ENCODE measurements around the gene SKI.

SKI gene

DNA sequence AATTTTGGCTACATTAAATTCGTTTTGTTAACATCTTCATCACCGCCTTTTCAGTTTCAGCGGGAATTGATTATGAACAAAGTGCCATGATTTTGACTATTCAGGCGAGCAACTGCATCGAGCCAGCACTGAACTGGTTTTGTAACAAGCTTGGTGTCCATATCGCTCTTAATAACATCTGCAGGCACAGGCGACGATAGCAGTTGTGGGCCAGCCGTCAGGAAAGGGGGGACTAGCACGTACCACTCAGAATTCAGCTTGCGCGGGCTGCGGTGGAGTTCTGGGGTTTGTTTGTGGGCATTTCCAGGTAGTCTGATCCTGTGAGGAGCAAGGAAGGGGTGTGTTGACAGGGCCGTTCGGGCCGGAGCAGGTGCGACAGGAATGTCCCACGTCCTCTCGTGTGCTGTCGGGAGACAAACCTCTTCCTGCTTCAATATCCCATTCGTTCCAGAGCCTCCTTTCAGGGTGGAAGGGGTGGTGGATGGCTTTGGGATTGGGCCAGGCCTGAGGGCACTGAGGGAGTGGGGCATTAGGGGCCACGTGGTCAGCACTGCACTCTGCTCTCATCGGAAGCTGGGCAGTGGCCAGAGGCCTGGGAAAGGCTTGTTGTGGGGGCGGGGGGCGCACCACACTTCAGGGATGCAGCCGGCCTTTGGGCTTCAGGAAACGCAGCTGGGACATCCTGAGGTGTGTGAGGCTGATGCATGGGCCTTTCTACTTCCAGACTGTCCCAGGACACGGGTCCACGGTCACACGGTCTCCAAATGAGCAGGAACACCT lies 39.1 kb downstream of the SKI start:
- DNase-seq = no peak

DNA sequence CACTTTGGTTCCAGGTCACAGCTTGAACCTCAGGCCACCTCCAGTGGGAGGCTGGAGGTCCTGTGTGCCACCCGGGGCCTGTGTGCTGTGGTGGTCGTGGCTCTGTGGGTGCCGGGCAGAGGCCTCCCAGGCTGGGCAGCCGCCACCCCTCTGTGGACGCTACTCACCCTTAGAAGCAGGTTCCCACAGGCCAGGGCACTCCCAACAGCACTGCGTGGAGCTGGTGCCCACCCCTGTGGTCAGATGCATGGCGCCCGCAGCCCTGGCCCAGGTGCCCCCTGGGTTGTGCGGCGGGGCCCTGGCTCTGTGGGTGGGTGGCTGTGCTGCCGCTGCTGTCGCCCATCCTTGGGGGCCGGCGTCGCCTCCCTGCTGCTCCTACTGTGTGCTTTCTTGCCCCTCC lies 39.7 kb downstream of the SKI start:
- no peak for DNase-seq

DNA sequence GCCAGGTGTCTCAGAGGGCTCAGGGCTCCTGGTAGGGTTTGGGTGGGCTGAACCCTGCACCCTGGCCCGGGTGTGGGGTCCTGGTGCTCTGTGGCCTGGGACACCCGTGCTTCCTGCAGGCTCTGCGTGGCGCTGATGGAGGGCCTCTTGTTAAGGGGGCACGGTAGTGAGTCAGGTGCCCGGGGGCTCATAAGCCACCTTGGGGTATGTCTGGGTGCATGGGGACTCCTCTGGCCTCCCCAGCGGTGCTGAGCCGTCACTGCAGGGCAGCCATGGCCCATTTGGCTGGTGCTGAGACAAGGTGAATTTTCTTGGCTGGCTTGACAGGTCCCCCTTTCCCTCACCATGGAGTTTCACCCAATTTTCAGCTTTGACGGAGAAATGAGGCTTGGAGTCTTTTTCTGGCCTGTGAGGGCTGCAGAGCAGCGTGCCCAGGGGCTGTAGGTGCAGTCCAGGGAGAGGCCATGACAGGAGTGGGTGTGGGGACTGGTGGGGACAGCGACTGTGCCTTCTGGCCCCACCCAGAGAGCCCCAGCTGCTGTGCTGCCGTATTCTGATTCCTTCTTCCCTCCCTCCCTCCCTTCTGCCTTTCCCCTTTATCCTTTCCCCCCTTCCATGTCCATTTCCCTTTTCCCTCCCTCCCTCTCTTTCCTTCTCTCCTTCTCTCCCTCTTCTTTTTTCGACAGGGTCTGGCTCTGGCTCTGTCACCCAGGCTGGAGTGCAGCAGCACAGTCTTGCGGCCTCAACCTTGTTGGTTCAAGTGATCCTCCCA lies 40.4 kb downstream of the SKI start:
- DNase-seq = no peak

DNA sequence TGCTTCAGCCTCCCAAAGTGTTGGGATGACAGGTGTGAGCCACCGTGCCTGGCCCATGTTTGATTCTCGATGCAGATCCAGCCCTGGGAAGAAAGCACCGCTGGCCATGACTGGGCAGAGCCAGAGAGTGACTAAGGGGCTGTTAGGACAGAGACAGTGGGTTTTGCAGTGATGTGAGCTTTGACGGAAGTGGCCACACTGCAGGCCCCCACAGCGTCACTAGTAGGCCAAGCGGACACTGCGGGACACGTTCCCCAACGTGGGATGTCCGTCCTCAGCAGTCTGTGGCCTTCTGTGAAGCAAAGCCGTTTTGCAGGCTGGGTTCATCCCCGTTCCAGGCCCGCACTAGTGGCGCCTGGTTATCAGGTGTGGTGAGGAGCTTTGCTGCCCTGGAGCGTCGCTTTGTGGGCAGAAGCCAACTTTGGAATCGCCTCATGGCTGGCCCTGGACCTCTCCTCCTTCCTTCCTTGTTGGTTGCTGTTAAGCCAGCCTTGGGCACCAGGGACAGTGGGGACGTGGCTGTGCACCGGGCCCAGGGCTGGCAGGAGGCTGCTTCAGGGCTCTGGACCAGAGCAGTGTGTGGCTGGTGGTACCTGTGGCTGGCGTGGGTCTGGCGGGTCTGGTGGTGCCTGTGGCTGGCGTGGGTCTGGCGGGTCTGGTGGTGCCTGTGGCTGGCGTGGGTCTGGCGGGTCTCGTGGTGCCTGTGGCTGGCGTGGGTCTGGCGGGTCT lies 41.2 kb downstream of the SKI start:
- no peak for DNase-seq

DNA sequence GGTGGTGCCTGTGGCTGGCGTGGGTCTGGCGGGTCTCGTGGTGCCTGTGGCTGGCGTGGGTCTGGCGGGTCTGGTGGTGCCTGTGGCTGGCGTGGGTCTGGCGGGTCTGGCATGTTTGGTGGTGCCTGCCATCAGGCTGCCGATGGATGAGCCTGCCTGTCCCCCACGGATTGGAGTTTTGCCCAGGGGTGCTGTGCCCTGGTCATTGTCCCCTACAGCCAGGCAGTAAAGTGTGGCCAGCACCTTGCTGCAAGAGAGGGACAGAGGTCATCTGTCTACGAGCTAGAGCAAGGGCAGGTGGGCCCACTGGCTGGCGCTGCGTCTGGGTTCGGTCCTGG lies 41.8 kb downstream of the SKI start:
- DNase-seq = no peak

DNA sequence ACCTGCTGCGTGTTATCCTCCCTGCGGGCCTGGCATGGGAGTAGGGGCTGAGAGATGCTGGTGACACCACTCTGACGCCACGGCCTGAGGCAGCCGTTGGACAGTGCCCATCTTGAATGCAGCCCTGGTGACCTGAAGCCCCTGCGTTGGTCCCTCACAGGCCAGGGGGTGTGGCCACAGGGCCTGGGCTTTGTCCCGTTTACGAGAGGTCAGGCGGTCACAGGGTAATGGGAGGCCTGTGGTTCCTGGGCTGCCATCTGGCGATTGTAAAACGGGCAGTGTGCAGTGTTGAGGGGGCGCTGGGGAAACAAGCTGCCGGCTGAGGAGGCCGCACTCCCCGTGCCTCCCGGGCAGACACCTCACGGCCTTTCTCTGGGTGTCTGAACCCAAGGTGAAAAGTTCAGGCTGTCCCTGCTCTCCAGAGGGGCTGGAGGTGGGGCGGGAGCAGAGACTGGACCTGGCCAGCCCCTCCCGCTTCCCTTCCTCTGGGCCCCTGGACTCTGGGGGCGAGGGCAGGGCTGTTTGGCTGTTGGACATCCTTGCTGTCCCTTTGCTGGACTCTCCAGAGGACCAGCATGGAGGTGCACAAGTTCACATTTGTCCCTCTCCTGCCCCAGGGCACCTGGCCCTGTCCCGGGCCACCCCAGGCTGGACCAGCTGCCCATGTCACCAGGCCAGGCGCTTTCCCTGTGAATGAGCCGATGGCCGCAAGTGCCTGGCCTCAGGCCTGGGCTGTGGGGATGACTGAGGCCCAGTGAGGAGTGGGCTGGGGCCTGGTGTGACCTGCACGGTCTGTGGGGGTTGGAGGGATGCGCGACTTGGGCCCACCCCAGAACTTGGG lies 42.4 kb downstream of the SKI start:
- DNase-seq = no peak

DNA sequence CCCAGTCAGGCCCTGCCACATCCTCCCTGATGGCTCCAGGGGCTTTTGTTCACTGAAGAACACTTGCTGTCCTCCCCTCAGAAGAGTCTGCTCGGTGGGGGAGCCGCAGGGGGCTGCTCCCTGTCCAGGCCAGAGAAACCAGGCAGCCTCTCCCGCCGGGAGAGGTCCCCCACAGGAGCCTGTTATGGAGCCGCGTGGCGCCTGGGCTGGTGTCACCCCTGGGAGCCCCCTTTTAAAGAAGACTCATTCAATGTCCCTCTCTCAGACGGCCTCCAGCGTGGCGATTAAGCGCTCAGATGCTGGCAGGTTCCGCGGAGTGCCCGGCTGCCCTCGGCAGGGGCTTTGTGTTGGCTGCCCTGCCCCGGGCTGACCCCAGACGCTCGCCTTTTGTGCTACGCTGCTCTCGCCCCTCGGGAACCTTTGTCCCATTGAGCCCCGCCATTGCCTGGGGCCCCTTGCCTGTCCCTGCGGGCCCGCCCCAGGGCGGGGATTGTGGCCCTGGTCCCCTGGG lies 43.1 kb downstream of the SKI start:
- DNase-seq = no peak

DNA sequence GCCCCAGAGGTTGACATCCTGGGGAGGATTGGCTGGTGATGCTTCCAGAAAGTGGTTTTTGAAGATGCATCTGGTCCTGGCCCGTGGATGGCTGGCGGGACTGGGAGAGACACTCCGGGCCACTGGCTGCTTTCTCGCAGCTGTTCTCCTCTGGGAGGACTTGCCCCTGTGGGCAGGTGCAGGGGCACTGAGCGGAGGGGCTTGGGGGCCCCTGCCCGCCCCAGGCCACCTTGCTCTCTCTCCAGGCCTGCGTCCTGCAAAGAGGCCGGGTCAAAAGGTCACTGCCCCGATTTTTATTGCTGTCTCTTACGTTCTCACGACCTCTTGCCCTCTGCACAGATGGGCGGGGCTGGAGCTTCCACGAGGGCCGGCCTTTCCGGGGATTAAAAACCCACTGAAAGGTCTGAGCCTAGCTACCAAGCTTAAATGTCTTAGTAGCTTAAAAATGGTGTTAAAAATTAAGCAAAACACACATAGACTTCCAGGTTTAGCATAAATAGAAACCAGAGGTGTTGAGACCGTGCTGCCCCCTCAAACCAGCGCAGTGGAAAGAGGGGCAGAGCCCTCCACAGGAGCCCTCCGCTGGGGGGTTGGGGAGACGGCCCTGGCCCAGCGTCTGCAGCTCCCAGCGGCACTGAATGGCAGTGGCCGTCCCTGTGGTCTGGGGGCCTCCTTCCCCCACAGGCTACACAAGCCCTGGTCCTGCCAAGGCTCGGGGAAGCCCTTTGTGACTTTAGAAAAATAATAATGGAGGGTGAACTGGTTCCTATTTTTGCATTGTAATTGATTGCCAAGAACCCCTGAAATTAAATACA lies 43.9 kb downstream of the SKI start:
- DNase-seq = no peak

DNA sequence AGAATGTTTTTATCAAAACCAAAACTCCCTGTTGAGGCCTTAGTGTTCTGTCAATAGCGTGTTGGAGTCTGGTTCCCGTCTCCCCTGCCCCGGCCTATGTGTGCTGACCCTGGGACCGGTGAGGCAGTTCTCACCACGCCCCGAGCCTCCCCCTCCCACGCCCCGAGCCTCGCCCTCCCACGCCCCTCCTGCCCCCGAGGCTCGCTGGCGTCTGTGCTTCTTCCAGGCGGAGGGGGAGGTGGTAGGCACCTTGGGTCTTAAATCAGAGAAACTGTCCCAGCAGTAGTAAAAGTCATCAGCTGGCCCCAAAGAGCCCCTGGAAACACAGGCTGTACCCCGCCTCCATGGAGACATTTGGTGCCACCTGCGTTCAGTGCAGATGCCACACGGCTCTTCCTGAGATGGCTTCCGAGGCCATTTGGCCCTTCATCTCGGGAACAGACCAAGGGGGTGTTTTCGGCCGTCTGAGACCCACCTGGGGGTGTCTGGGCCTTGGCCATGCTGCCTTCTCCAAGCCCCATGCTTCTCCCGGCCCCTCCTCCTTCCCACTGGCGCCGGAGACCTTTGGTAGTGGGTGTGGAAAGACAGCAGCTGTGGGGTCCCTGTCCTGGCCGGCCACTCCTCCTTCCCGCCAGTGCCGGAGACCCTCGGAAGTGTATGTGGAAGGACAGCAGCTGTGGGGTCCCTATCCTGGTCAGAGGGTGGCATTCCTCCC lies 44.7 kb downstream of the SKI start:
- no peak for DNase-seq

DNA sequence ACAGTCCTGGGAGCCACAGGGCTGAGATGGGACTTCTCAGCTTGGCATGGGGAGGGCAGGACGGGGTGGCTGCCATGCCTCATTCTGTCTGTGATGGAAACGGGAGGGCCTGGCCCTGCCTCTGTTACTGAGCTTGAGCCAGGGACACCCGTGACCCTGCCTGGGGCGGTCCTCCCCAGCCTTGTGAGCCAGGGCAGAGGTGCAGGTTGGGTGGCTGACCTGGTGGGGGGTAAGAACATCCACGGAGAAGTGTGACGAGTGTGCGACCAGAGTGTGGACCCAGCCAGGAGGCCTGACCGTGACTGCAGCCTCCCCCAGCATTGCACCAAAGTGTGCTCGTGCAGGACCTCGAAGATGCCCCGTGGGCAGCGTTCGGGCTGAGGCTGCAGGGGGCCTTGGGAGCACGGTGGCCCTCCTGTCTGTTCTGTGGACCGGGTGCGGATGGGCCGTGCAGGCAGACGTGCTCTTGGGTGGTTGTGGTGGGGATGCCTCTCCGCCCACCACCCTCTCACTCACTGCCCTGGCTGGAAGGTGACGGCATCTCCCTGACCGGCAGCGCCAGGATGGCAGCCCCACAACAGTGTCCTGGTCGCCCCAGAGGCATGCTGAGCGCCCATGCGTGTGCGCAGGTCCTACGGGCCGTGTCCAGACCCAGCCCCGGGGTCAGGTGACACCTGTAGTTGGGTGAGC lies 45.4 kb downstream of the SKI start:
- DNase-seq = no peak

DNA sequence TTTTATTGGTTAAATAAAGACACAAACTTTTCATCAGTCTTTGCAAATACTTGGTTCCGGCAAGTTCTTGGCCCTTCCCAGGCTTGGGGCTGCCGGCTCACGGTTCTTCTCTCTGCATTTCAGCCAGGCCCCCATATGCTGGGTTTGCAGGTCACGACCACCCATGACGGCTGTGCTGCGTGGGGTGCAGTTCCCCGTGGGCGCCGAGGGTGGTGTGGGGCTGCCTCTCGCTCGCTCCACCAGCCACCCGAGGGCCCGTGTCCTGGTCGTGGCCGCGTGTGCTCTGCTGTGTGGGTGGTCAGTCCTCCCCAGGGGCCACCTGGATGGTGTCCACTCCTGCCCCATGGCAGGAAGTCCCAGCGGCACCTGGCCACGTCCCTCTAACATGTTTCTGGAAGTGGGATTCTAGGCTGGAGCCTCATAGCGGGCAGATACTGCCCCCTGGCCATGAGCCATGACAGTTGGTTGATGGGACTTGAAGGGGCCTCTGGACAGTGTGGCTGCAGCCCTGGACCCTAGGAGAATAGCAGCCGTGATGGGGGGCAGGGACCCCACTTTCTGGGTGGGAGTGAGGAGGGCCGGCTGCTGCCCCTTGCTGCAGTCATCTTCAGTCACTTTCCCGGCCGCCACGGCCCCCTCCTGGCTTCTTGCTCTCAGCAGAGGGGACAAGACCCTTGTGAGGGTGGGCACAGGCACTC lies 46.3 kb downstream of the SKI start:
- no peak for DNase-seq

DNA sequence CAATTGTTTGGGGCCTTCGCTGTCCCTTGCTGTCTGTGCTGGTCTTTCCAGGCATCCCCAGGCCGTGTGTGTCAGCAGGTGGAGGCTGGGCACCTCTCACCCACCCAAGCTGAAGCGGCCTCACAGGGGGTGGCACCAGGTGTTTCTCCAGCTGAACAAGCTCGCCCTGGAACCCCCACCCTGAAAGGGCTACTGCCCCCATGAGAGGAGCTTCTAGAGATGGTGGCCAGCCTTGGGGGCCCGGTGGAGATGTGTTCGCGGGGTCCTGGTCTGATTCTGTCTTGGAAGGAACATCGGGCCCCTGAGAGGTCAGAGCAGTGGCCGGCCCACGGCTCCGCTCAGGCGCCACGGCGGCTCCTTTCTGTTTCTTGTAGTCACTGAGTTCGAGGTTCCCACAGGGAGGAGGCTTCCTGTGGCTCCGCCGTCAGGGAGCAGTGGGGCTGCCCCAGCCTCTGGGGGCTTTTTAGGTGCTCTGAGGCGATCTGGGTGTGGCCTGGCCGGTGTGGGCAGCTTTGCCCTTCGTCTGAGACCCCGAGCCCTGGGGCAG lies 46.9 kb downstream of the SKI start:
- no peak for DNase-seq

DNA sequence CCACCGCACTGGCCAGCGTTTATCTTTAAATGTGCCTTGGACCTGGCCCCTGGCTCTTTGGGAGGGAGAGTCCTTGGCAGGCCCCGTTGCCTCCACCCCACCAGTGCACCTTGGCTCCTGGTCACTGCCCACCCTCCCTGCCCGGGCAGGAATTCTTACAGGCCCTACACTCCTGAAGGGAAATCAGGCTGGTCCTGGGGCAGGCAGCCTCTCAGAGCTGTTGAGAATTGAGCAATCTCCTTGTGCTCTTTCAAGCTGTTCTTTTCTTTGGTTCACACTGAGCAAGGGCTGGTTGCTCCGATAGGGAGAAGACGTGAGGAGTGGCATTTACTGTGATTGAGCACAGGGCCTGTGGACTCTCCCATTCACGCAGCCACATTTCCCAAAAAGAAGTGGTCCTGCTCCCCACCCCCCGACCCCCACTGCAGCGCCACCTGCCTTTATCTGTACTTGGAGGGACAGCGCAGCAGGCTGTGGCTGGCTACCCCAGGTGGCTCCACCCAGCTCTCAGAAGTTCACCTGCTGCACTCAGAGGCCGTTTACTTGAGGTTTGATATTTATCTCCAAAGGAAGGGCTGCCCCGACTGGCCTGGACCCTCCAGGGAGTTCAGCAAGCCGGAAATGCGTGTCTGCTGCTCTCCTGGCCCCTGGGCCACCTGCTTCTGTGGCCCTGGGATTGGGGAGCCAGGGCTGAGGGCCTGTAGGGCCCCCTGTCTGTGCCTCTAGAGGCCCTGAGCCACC lies 47.8 kb downstream of the SKI start:
- no peak for DNase-seq

DNA sequence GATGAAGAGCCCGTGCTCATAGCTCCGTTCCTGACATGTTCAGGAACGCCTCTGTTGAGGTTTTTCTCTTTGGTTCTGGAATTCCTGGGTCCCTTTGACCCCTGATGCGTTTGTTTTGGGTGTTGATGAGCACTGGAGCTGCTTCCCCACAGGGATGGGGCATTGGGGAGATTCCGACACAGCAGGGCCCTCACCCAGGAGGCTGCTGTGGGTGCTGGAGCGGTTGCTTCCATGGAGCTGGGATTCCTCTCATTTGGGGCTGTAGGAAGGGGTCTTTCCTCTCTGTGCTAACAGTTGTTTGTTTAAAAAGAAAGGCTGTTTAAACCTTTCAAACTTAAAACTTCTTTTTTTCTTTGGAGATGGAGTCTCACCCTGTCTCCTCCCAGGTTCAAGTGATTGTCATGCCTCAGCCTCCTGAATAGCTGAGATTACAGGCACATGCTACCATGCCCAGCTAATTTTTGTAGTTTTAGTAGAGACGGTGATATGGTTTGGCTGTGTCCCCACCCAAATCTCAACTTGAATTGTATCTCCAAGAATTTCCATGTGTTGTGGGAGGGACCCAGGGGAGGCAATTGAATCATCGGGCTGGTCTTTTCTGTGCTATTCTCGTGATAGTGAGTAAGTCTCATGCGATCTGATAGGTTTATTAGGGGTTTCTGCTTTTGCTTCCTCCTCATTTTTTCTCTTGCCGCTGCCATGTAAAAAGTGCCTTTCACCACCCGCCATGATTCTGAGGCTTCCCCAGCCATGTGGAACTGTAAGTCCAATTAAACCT lies 48.9 kb downstream of the SKI start:
- no peak for DNase-seq

DNA sequence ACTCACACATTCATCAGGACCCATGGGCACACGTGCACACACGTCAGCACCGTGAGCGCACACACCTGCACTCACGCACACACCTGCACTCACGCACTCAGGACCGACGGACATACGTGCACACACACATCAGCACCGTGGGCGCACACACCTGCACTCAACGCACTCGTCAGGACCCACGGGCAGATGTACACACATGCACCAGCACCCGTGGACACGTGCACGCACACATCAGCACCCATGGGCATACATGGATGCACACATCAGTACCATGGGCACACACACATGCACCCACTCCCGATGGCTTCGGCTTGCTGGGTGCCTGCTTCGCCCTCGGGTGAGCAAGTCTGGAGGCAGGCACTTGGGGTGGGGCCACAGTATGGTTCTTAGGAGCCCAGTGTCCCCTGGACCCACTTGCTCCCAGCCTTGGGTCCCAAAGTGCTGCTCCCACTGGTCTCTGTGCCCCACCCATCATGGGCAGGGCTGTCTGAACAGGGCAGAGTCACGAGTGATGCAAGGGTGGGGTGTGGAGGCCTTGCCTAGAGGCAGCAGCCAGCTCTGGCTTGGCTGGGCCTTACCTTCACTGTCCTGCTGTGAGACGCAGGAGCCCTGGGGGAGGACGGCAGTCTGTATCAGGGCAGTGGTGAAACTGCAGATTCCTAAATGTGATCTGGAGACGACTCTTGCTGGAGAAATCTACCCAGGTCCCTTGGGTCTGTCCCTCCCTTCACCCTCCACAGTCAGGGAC lies 49.8 kb downstream of the SKI start:
- DNase-seq = no peak

DNA sequence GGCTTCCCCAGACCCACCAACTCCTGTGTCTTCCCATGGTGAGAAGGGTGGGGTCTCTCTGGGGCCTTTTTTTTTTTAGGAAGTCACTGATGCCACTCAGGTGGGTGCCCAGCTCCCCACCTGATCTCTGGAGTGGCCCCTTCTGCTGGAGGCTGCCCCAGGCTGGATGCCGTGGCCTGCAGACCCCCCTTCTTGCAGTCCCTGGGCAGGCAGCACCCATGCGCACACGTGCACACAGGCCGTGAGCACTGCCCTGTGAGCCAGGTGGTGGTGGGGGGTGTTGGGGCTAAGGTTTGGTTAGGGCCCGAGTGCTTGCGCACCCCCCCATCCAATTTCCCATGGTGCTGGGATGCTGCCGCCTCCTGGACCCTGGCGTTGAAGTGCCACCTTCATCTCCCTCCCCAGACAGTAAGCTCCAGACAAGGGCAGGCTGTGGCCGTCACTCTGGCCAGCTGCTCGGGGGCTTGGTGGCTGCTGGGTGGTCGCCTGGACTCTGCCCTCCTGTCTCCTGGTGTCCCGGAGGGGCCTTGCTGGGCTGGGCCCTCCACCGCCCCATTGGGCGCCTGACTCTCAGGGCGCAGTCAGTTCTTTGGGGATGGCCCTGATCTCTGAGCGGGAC lies 50.6 kb downstream of the SKI start:
- no peak for DNase-seq

DNA sequence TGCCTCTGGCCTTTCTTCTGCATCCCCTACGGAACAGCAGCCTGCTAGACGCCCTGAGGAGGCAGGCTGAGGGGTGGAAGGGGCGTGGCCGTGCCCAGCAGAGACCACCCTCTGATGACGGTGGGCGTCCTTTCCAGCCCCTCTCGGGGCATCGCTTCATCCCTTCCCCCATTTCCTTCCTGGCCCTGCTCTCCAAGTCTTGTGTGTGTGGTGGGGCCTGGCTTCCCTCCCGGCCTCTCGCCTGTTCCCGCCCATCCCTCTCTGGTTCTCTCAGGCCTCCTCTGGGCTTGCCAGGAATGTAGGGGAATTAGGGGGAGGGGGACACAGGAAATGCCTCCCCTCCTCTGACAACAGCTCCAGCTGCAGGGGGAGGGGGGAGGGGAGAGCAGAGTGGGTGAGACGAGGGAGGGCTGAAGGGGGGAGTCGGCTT lies 51.1 kb downstream of the SKI start:
- no peak for DNase-seq

Data from NK-92 treated with Interleukin-12 subunit alpha and Interleukin-12 subunit beta, amount 100 ng/mL, for 24 hours (cell line).